ENCODE data around the gene RASGRP3. TPM values are rescaled to one million over a fixed set of nuclear protein-coding genes. Genes with fewer than 3 reads are reported as not detected.

The RASGRP3 gene
- total and polyA plus RNA-seq, 2 donors (not counting 3 experiments of a cell fraction or from before 2014, with no cell fraction given), result 16.0 to 39.6 TPM

GRCh38 chr2:33579227-33579626 is 102.8 kb downstream of the RASGRP3 start:
- Histone ChIP-seq H3K9me3 (replicated peaks; ENCODE audit: control insufficient read depth, insufficient read depth, low read length) (no peaks in the 10 kb centered on the region), H3K9me1 (replicated peaks; ENCODE audit: control insufficient read depth, extremely low read depth, insufficient read depth, low read length) (no peaks in the 10 kb centered on the region), H2AFZ (ENCODE audit: low read depth, low read length) (no peak overlapping the region), H3K4me2 (ENCODE audit: insufficient read depth, low read length) (no peak overlapping the region), H3K79me2 (ENCODE audit: control insufficient read depth, insufficient read depth, low read length) (no peaks in the 10 kb centered on the region), H3K9ac (replicated peaks; ENCODE audit: extremely low read depth, insufficient read depth, low read length) (no peak overlapping the region), H3K4me1 (ENCODE audit: control insufficient read depth, extremely low read depth, insufficient read depth, low read length) (peaks cover 3% of the 10 kb centered on the region), H3K27ac (ENCODE audit: insufficient read depth, low read depth, low read length) (no peak overlapping the region), H3K4me3 (replicated peaks in 1 of 3; ENCODE audit: insufficient read depth in 1 of 3, low read depth in 1 of 3, low read length in 3 of 3) (no peak overlapping the region), H4K20me1 (replicated peaks; ENCODE audit: control insufficient read depth, extremely low read depth, insufficient read depth, low read length) (no peaks in the 10 kb centered on the region), H3K27me3 (ENCODE audit: control insufficient read depth in 2 of 2, insufficient read depth in 2 of 2, low read length in 2 of 2) (no peaks in the 10 kb centered on the region), H3K36me3 (ENCODE audit: control insufficient read depth in 2 of 2, extremely low read depth in 1 of 2, insufficient read depth in 2 of 2, low read length in 2 of 2) (peaks cover 0 to 4% of the 10 kb centered on the region in 2 experiments)
- ChIA-PET CTCF (interaction anchor here (0.7 to 2.1 kb wide), 4 partner anchors 20 to 183 kb away, joined by 3 to 8 read pairs (median 4); partner anchors contain the start of gene FAM98A), POLR2A (no interaction called here)
- BruUV-seq (replicated peaks), result no TSS peak
- TF ChIP-seq MYC (IDR thresholded peaks at IDR 0.05; ENCODE audit: low read depth, low read length), result no peak
- no peak for TF ChIP-seq GATA2 (IDR thresholded peaks at IDR 0.05; ENCODE audit: insufficient read depth, insufficient read length, low read depth, low read length)
- no peak for TF ChIP-seq JUN (IDR thresholded peaks at IDR 0.05; ENCODE audit: borderline replicate concordance, insufficient read depth, insufficient read length, low read depth)
- no peak for TF ChIP-seq POLR2AphosphoS5 (IDR thresholded peaks at IDR 0.05; ENCODE audit: insufficient read depth, low read depth, low read length)
- TF ChIP-seq CTCF (IDR thresholded peaks at IDR 0.05; ENCODE audit: extremely low read depth in 1 of 2, insufficient read depth in 1 of 2, low read depth in 1 of 2, low read length in 2 of 2), result no peak
- DNase-seq (ENCODE audit: low read depth, low spot score) (no peak), FAIRE-seq (no peak)
- intact Hi-C loops (cut with micrococcal nuclease), result no loop called here
- dilution Hi-C loops (cut with MboI; ENCODE audit: extremely low pct_ligation_motif_present, low sequenced_read_pairs), result no loop called here

GRCh38 chr2:33581872-33582271 is 105.4 kb downstream of the RASGRP3 start:
- FAIRE-seq, result no peak

More at GRCh38 chr2:33581872-33582271, 105.4 kb downstream of the RASGRP3 start:
- intact Hi-C loops (cut with micrococcal nuclease) (loop anchor here (5.0 to 10.0 kb wide), 2 partner anchors 557 to 1030 kb away; no protein-coding TSS in a partner anchor), dilution Hi-C loops (cut with MboI; ENCODE audit: extremely low pct_ligation_motif_present, low sequenced_read_pairs) (no loop called here)
- H3K27me3 ChIP-seq (ENCODE audit: control insufficient read depth in 2 of 2, insufficient read depth in 2 of 2, low read length in 2 of 2), result no peaks in the 10 kb centered on the region
- no peaks in the 10 kb centered on the region for H3K79me2 ChIP-seq (ENCODE audit: control insufficient read depth, insufficient read depth, low read length)
- no peak overlapping the region for H3K27ac ChIP-seq (ENCODE audit: insufficient read depth, low read depth, low read length)
- no peaks in the 10 kb centered on the region for H4K20me1 ChIP-seq (replicated peaks; ENCODE audit: control insufficient read depth, extremely low read depth, insufficient read depth, low read length)
- peaks cover 8 to 17% of the 10 kb centered on the region in 2 experiments for H3K36me3 ChIP-seq (ENCODE audit: control insufficient read depth in 2 of 2, extremely low read depth in 1 of 2, insufficient read depth in 2 of 2, low read length in 2 of 2)
- DNase-seq (ENCODE audit: low read depth, low spot score), result no peak
- H3K9me3 ChIP-seq (replicated peaks; ENCODE audit: control insufficient read depth, insufficient read depth, low read length), result no peaks in the 10 kb centered on the region
- BruUV-seq (replicated peaks), result no TSS peak
- H3K4me1 ChIP-seq (ENCODE audit: control insufficient read depth, extremely low read depth, insufficient read depth, low read length), result peaks cover 3% of the 10 kb centered on the region
- no peak overlapping the region for H3K4me3 ChIP-seq (replicated peaks in 1 of 3; ENCODE audit: insufficient read depth in 1 of 3, low read depth in 1 of 3, low read length in 3 of 3)
- no peak overlapping the region for H3K9ac ChIP-seq (replicated peaks; ENCODE audit: extremely low read depth, insufficient read depth, low read length)
- ChIA-PET CTCF (interaction anchor here (1.6 to 3.6 kb wide), 5 partner anchors 106 to 809 kb away, joined by 3 to 93 read pairs (median 12); partner anchors contain the start of gene RASGRP3), POLR2A (no interaction called here)
- no peaks in the 10 kb centered on the region for H3K9me1 ChIP-seq (replicated peaks; ENCODE audit: control insufficient read depth, extremely low read depth, insufficient read depth, low read length)
- no peak overlapping the region for H2AFZ ChIP-seq (ENCODE audit: low read depth, low read length)
- H3K4me2 ChIP-seq (ENCODE audit: insufficient read depth, low read length), result no peak overlapping the region
- TF ChIP-seq GATA2 (IDR thresholded peaks at IDR 0.05; ENCODE audit: insufficient read depth, insufficient read length, low read depth, low read length) (no peak), CTCF (IDR thresholded peaks at IDR 0.05; ENCODE audit: extremely low read depth in 1 of 2, insufficient read depth in 1 of 2, low read depth in 1 of 2, low read length in 2 of 2) (no peak), FOS (IDR thresholded peaks at IDR 0.05; ENCODE audit: borderline replicate concordance, insufficient read depth, low read length) (no peak), MYC (IDR thresholded peaks at IDR 0.05; ENCODE audit: low read depth, low read length) (no peak), EZH2 (IDR thresholded peaks at IDR 0.05; ENCODE audit: borderline replicate concordance, low read depth, low read length, severe bottlenecking) (no peak), MAX (IDR thresholded peaks at IDR 0.05; ENCODE audit: insufficient read depth, insufficient read length) (no peak), POLR2A (IDR thresholded peaks at IDR 0.05; ENCODE audit: low read depth, low read length) (no peak), POLR2AphosphoS5 (IDR thresholded peaks at IDR 0.05; ENCODE audit: insufficient read depth, low read depth, low read length) (no peak), JUN (IDR thresholded peaks at IDR 0.05; ENCODE audit: borderline replicate concordance, insufficient read depth, insufficient read length, low read depth) (no peak)

Measured in endothelial cell of umbilical vein (primary cell).